ENCODE results near the gene DSCAML1. TPM values are rescaled to one million over a fixed set of nuclear protein-coding genes. Genes with fewer than 3 reads are reported as not detected.

Gene DSCAML1
- total RNA-seq, 2 experiments from 2014 or later: 0.42 to 1.4 TPM

GRCh38 chr11:117489999-117490679 lies 306.9 kb downstream of the DSCAML1 start:
- no peak for DNase-seq
- ATAC-seq: no peak
- Mint-ChIP-seq H3K9me3 (ENCODE audit: low read depth) (no peaks in the 10 kb centered on the region), H3K27ac (no peak overlapping the region), H3K27me3 (peaks cover 22% of the 10 kb centered on the region), H3K4me3 (no peak overlapping the region), H3K36me3 (no peaks in the 10 kb centered on the region), H3K4me1 (no peaks in the 10 kb centered on the region)
- CTCF ChIA-PET: interaction anchor here (1.6 kb wide), 1 partner anchor 64 kb away, joined by 5 read pairs; no protein-coding TSS in a partner anchor

GRCh38 chr11:117488996-117489952 lies 307.7 kb downstream of the DSCAML1 start:
- H3K4me1 Mint-ChIP-seq: no peaks in the 10 kb centered on the region
- H3K9me3 Mint-ChIP-seq (ENCODE audit: low read depth): no peaks in the 10 kb centered on the region
- DNase-seq: no peak
- peaks cover 19% of the 10 kb centered on the region for H3K27me3 Mint-ChIP-seq
- no peaks in the 10 kb centered on the region for H3K36me3 Mint-ChIP-seq
- no peak overlapping the region for H3K4me3 Mint-ChIP-seq
- ATAC-seq: no peak
- H3K27ac Mint-ChIP-seq: no peak overlapping the region
- CTCF ChIA-PET: no interaction called here

- DNase-seq: no peak
- H3K9me3 Mint-ChIP-seq (ENCODE audit: low read depth): no peaks in the 10 kb centered on the region
- H3K4me1 Mint-ChIP-seq: no peaks in the 10 kb centered on the region
- no peak overlapping the region for H3K27ac Mint-ChIP-seq
- no peak for ATAC-seq
- H3K36me3 Mint-ChIP-seq: no peaks in the 10 kb centered on the region
- no peak overlapping the region for H3K4me3 Mint-ChIP-seq
- peaks cover 15% of the 10 kb centered on the region for H3K27me3 Mint-ChIP-seq
- CTCF ChIA-PET: no interaction called here
Measured at GRCh38 chr11:117486059-117486458, 311.0 kb downstream of the DSCAML1 start.

- no peak overlapping the region for H3K4me3 Mint-ChIP-seq
- H3K27ac Mint-ChIP-seq: no peak overlapping the region
- H3K4me1 Mint-ChIP-seq: no peaks in the 10 kb centered on the region
- no peaks in the 10 kb centered on the region for H3K9me3 Mint-ChIP-seq (ENCODE audit: low read depth)
- H3K27me3 Mint-ChIP-seq: peaks cover 3% of the 10 kb centered on the region
- CTCF ChIA-PET: no interaction called here
- ATAC-seq: no peak
- H3K36me3 Mint-ChIP-seq: no peaks in the 10 kb centered on the region
- DNase-seq: no peak
Measured at GRCh38 chr11:117484156-117484555, 312.9 kb downstream of the DSCAML1 start.

- DNase-seq (no peak), ATAC-seq (no peak)
- H3K27ac Mint-ChIP-seq: no peak overlapping the region
- H3K9me3 Mint-ChIP-seq (ENCODE audit: low read depth): no peaks in the 10 kb centered on the region
- H3K27me3 Mint-ChIP-seq: peaks cover 3% of the 10 kb centered on the region
- H3K4me1 Mint-ChIP-seq: no peaks in the 10 kb centered on the region
- CTCF ChIA-PET: no interaction called here
- no peak overlapping the region for H3K4me3 Mint-ChIP-seq
- H3K36me3 Mint-ChIP-seq: no peaks in the 10 kb centered on the region
Measured at GRCh38 chr11:117483372-117483771, 313.6 kb downstream of the DSCAML1 start.

GRCh38 chr11:117482881-117483280 lies 314.1 kb downstream of the DSCAML1 start:
- no peak overlapping the region for H3K4me3 Mint-ChIP-seq
- CTCF ChIA-PET: no interaction called here
- no peaks in the 10 kb centered on the region for H3K4me1 Mint-ChIP-seq
- H3K36me3 Mint-ChIP-seq: no peaks in the 10 kb centered on the region
- no peaks in the 10 kb centered on the region for H3K9me3 Mint-ChIP-seq (ENCODE audit: low read depth)
- ATAC-seq (no peak), DNase-seq (no peak)
- no peaks in the 10 kb centered on the region for H3K27me3 Mint-ChIP-seq
- H3K27ac Mint-ChIP-seq: no peak overlapping the region

GRCh38 chr11:117481885-117482284 lies 315.1 kb downstream of the DSCAML1 start:
- CTCF ChIA-PET: no interaction called here
- Mint-ChIP-seq H3K4me3 (no peak overlapping the region), H3K36me3 (no peaks in the 10 kb centered on the region), H3K27me3 (no peaks in the 10 kb centered on the region), H3K9me3 (ENCODE audit: low read depth) (no peaks in the 10 kb centered on the region), H3K4me1 (no peaks in the 10 kb centered on the region), H3K27ac (no peak overlapping the region)
- DNase-seq: no peak
- no peak for ATAC-seq

- CTCF ChIA-PET: no interaction called here
- H3K9me3 Mint-ChIP-seq (ENCODE audit: low read depth): no peaks in the 10 kb centered on the region
- no peaks in the 10 kb centered on the region for H3K27me3 Mint-ChIP-seq
- no peak for DNase-seq
- no peaks in the 10 kb centered on the region for H3K4me1 Mint-ChIP-seq
- H3K4me3 Mint-ChIP-seq: no peak overlapping the region
- H3K36me3 Mint-ChIP-seq: no peaks in the 10 kb centered on the region
- no peak overlapping the region for H3K27ac Mint-ChIP-seq
- no peak for ATAC-seq
Measured at GRCh38 chr11:117481036-117481435, 316.0 kb downstream of the DSCAML1 start.

GRCh38 chr11:117480221-117480620 lies 316.8 kb downstream of the DSCAML1 start:
- Mint-ChIP-seq H3K27ac (no peak overlapping the region), H3K4me3 (no peak overlapping the region), H3K9me3 (ENCODE audit: low read depth) (no peaks in the 10 kb centered on the region), H3K4me1 (no peaks in the 10 kb centered on the region), H3K27me3 (peaks cover 1% of the 10 kb centered on the region), H3K36me3 (no peaks in the 10 kb centered on the region)
- DNase-seq (no peak), ATAC-seq (no peak)
- CTCF ChIA-PET: interaction anchor here (0.9 kb wide), 1 partner anchor 54 kb away, joined by 4 read pairs; no protein-coding TSS in a partner anchor

- CTCF ChIA-PET: interaction anchor here (0.9 kb wide), 1 partner anchor 53 kb away, joined by 4 read pairs; no protein-coding TSS in a partner anchor
- Mint-ChIP-seq H3K27me3 (peaks cover 5% of the 10 kb centered on the region), H3K9me3 (ENCODE audit: low read depth) (no peaks in the 10 kb centered on the region), H3K4me3 (no peak overlapping the region), H3K36me3 (no peaks in the 10 kb centered on the region), H3K27ac (no peak overlapping the region), H3K4me1 (no peaks in the 10 kb centered on the region)
- DNase-seq (no peak), ATAC-seq (no peak)
Measured at GRCh38 chr11:117479372-117479771, 317.6 kb downstream of the DSCAML1 start.

GRCh38 chr11:117478926-117479325 lies 318.1 kb downstream of the DSCAML1 start:
- no peaks in the 10 kb centered on the region for H3K36me3 Mint-ChIP-seq
- H3K4me3 Mint-ChIP-seq: no peak overlapping the region
- peaks cover 5% of the 10 kb centered on the region for H3K27me3 Mint-ChIP-seq
- H3K27ac Mint-ChIP-seq: no peak overlapping the region
- no peaks in the 10 kb centered on the region for H3K4me1 Mint-ChIP-seq
- ATAC-seq (no peak), DNase-seq (no peak)
- CTCF ChIA-PET: no interaction called here
- H3K9me3 Mint-ChIP-seq (ENCODE audit: low read depth): no peaks in the 10 kb centered on the region

GRCh38 chr11:117478126-117478860 lies 318.7 kb downstream of the DSCAML1 start:
- Mint-ChIP-seq H3K9me3 (ENCODE audit: low read depth) (no peaks in the 10 kb centered on the region), H3K27me3 (peaks cover 5% of the 10 kb centered on the region), H3K27ac (no peak overlapping the region), H3K4me3 (no peak overlapping the region), H3K4me1 (no peaks in the 10 kb centered on the region), H3K36me3 (no peaks in the 10 kb centered on the region)
- ATAC-seq (no peak), DNase-seq (no peak)
- CTCF ChIA-PET: no interaction called here

- Mint-ChIP-seq H3K9me3 (ENCODE audit: low read depth) (no peaks in the 10 kb centered on the region), H3K36me3 (no peaks in the 10 kb centered on the region), H3K4me3 (no peak overlapping the region), H3K4me1 (no peaks in the 10 kb centered on the region), H3K27me3 (peaks cover 5% of the 10 kb centered on the region), H3K27ac (no peak overlapping the region)
- no peak for ATAC-seq
- CTCF ChIA-PET: no interaction called here
- no peak for DNase-seq
Measured at GRCh38 chr11:117477721-117478120, 319.3 kb downstream of the DSCAML1 start.
